Endothelial cell of umbilical vein (primary cell): ENCODE data around the gene LONP2.

Experiments used
- EZH2 ChIP-seq: IDR thresholded peaks from 2 replicates; pipeline ENCODE4 v1.6.1; 2012; ENCODE audit warnings: borderline replicate concordance, low read depth, mild to moderate bottlenecking, moderate library complexity, low read length, inconsistent platforms; ENCODE audit not compliant: severe bottlenecking
- FOS ChIP-seq: IDR thresholded peaks from 2 replicates; pipeline ENCODE4 v1.6.1; 2011; ENCODE audit warnings: mild to moderate bottlenecking, low read length, moderate library complexity, borderline replicate concordance; ENCODE audit not compliant: insufficient read depth
- GATA2 ChIP-seq: IDR thresholded peaks from 2 replicates; pipeline ENCODE4 v1.7.0; 2011; ENCODE audit warnings: low read depth, mild to moderate bottlenecking, moderate library complexity, mixed read lengths, low read length; ENCODE audit not compliant: insufficient read length, insufficient read depth
- MYC ChIP-seq: IDR thresholded peaks from one replicate; pipeline ENCODE4 v1.6.1; 2011; ENCODE audit warnings: mild to moderate bottlenecking, low read depth, low read length
- POLR2A ChIP-seq: IDR thresholded peaks from 2 replicates; pipeline ENCODE4 v1.6.1; 2012; ENCODE audit warnings: low read depth, mild to moderate bottlenecking, control low read depth, low read length
- POLR2AphosphoS5 ChIP-seq: IDR thresholded peaks from 2 replicates; pipeline ENCODE4 v1.6.1; 2012; ENCODE audit warnings: low read depth, mild to moderate bottlenecking, control low read depth, low read length, moderate library complexity; ENCODE audit not compliant: insufficient read depth
- TF ChIP-seq, protein P1 (sequence below), 2 donors: IDR thresholded peaks; 1 replicate in 1 of 2; 2 replicates in 1 of 2; pipeline ENCODE4 v1.5.1; 2011; ENCODE audit warnings: low read length in 2 of 2, mild to moderate bottlenecking in 2 of 2, moderate library complexity in 2 of 2, control low read depth in 1 of 2, inconsistent platforms in 1 of 2, low read depth in 1 of 2; ENCODE audit not compliant: insufficient read depth in 1 of 2; ENCODE audit errors: extremely low read depth in 1 of 2
- TF ChIP-seq, protein P2 (sequence below): IDR thresholded peaks from 2 replicates; pipeline ENCODE4 v1.6.1; 2011; ENCODE audit not compliant: insufficient read depth, insufficient read length

- TF ChIP-seq, protein P1, sequence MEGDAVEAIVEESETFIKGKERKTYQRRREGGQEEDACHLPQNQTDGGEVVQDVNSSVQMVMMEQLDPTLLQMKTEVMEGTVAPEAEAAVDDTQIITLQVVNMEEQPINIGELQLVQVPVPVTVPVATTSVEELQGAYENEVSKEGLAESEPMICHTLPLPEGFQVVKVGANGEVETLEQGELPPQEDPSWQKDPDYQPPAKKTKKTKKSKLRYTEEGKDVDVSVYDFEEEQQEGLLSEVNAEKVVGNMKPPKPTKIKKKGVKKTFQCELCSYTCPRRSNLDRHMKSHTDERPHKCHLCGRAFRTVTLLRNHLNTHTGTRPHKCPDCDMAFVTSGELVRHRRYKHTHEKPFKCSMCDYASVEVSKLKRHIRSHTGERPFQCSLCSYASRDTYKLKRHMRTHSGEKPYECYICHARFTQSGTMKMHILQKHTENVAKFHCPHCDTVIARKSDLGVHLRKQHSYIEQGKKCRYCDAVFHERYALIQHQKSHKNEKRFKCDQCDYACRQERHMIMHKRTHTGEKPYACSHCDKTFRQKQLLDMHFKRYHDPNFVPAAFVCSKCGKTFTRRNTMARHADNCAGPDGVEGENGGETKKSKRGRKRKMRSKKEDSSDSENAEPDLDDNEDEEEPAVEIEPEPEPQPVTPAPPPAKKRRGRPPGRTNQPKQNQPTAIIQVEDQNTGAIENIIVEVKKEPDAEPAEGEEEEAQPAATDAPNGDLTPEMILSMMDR (IDR thresholded peaks at IDR 0.05; ENCODE audit: extremely low read depth in 1 of 2, insufficient read depth in 1 of 2, low read depth in 1 of 2, low read length in 2 of 2): no peak
- TF ChIP-seq EZH2 (no peak), GATA2 (no peak), POLR2AphosphoS5 (no peak), POLR2A (no peak), FOS (no peak), MYC (no peak)
- TF ChIP-seq, protein P2, sequence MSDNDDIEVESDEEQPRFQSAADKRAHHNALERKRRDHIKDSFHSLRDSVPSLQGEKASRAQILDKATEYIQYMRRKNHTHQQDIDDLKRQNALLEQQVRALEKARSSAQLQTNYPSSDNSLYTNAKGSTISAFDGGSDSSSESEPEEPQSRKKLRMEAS: no peak
Observed at GRCh38 chr16:48382131-48382530, 138.0 kb downstream of the LONP2 start.
